Measurements from ENCODE around the gene ANKK1.

Gene ANKK1

GRCh38 chr11:113407163-113407562 lies 19.6 kb downstream of the ANKK1 start:
- no peak for FAIRE-seq
- no peak for DNase-seq (ENCODE audit: insufficient read length, low spot score)

- FAIRE-seq (no peak), DNase-seq (ENCODE audit: insufficient read length, low spot score) (no peak)
Measured at GRCh38 chr11:113408206-113408605, 20.6 kb downstream of the ANKK1 start.

- FAIRE-seq (no peak), DNase-seq (ENCODE audit: insufficient read length, low spot score) (no peak)
Measured at GRCh38 chr11:113408887-113409286, 21.3 kb downstream of the ANKK1 start.

GRCh38 chr11:113409526-113409925 lies 21.9 kb downstream of the ANKK1 start:
- FAIRE-seq, result no peak
- DNase-seq (ENCODE audit: insufficient read length, low spot score), result no peak

GRCh38 chr11:113410414-113411135 lies 23.0 kb downstream of the ANKK1 start:
- DNase-seq (ENCODE audit: insufficient read length, low spot score) (no peak), FAIRE-seq (no peak)

GRCh38 chr11:113411536-113411935 lies 24.0 kb downstream of the ANKK1 start:
- FAIRE-seq, result no peak

GRCh38 chr11:113412675-113413074 lies 25.1 kb downstream of the ANKK1 start:
- FAIRE-seq, result no peak
- DNase-seq (ENCODE audit: insufficient read length, low spot score), result no peak

More at GRCh38 chr11:113411536-113411935, 24.0 kb downstream of the ANKK1 start:
- no peak for DNase-seq (ENCODE audit: insufficient read length, low spot score)

DNA sequence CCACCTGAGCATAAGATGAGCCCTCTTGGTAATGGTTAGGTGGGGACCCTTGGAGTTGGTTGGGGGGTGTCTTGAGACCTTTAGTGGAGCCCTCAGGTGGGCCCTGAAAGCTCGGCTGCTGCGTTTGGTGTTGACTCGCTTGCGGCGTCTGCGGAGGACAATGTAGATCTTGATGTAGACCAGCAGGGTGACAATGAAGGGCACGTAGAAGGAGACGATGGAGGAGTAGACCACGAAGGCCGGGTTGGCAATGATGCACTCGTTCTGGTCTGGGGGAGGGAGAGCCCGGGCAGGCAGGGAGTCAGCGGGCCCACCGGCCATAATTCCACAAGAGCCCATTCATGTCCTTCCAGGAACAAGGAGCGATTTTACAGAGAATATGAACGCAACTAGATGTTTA lies 27.8 kb downstream of the ANKK1 start:
- DNase-seq (ENCODE audit: insufficient read length, low spot score) (no peak), FAIRE-seq (no peak)

- FAIRE-seq, result no peak
- DNase-seq (ENCODE audit: insufficient read length, low spot score), result no peak
Measured at GRCh38 chr11:113417428-113417827, 29.8 kb downstream of the ANKK1 start.

DNA sequence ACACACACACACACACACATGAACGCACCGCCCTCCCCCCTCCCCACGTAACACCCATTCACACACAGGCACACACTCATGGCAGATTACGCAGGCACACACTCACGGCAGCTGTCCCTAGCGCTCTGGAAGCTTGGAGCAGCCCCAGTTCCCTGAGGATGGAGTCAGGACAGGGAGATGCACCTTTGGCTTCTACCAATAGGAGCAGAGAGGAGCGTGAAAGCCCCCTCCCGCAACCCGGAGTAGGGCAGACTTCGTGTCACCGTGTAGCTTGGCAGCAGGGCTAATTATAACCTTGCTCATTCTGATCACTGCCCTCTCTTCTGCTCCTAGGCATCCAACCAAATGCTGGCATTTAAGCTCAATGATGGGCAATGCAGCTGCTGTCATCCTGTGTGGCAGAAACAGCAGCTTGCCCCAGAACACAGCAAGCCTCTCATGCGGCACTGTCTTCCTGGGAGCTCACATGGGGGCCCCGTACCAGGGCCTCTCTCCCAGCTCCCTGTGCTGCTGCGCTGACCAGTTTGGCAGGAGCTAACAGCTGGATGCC lies 31.9 kb downstream of the ANKK1 start:
- FAIRE-seq (no peak), DNase-seq (ENCODE audit: insufficient read length, low spot score) (no peak)

DNA sequence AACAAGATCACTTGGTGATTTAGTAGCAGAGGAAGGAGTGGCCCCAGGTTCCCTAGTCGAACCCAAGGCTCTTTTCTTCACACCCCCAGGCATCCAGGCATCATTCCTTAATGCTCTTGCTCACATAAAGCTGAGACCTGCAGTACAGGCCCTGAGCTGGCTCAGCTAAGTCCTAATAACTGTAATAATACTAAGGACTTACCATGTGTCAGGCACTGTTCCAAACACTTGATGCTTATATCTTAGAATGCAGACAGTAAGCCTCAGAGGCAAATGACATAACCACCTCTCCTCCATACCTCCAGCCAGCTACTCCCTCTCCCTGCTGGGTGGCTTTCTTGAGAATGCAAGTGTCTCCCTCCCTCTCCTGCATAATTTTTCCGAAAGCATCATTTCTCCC lies 33.2 kb downstream of the ANKK1 start:
- no peak for FAIRE-seq
- no peak for DNase-seq (ENCODE audit: insufficient read length, low spot score)

GRCh38 chr11:113426686-113427085 lies 39.1 kb downstream of the ANKK1 start:
- no peak for FAIRE-seq

GRCh38 chr11:113431746-113432145 lies 44.2 kb downstream of the ANKK1 start:
- DNase-seq (ENCODE audit: insufficient read length, low spot score) (no peak), FAIRE-seq (no peak)

More at GRCh38 chr11:113426686-113427085, 39.1 kb downstream of the ANKK1 start:
- no peak for DNase-seq (ENCODE audit: insufficient read length, low spot score)

DNA sequence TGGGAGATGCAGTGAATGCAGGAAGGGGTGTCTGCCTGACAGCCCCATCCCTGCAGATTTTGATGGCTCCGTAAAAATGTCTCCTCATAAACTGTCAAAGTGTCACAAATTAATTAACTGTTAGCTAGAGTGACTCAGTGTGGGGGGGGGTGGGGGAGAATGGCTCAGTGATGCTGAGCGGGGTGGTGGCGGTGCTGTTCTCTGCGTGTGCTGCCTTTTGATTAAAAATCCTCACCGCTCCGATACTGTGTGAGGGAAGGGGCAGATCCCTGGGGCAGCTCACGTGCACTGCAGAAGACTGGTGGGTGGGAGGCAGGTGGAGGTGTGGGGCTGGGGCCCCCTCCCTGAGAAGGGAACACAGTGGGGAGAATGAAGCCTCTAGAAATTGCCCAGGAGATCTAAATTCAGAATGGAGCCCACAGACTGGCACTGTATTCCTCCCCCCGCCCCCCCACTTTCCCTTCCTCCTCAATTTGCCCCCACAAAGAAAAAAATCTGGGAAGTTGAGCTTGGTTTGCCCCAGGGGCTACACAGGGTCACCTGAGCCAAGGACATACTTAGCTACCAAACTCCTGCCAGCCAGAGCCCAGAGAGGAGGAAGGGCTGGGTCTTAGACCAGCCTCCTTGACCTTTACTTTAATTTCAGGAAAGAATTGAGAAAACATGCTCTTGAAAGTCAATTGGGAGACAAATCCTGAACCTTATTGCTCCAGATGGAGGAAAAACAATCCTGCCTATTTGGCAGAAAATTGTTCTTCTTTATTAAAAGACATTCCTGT lies 47.8 kb downstream of the ANKK1 start:
- DNase-seq (ENCODE audit: insufficient read length, low spot score) (no peak), FAIRE-seq (no peak)

DNA sequence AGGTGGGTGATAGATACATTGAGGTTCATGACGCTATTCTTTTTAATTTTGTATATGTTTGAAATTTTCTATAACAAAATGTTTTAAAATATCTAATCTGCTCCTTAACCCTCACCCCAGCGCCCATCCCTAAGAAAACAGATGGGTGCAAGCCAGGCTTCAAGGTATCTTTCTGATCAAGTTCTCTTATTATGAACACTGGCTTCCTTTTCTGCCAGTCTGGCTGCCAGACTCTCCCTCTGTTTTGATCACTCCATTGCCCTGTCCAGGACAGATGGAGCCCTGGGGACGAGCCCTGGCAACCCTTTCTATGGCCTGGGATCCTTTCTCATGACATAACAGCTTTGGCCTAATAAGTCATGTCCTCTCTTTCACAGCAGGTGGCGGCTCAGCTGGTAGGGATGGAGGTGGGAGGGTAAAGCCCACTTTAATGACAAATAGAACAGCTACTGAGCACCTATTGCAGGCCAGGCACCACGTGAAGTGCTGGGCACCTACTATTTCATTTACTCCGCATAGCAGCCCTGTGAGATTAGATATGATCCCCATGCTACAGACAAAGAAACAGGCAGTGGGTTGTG lies 49.2 kb downstream of the ANKK1 start:
- no peak for FAIRE-seq
- DNase-seq (ENCODE audit: insufficient read length, low spot score), result no peak

DNA sequence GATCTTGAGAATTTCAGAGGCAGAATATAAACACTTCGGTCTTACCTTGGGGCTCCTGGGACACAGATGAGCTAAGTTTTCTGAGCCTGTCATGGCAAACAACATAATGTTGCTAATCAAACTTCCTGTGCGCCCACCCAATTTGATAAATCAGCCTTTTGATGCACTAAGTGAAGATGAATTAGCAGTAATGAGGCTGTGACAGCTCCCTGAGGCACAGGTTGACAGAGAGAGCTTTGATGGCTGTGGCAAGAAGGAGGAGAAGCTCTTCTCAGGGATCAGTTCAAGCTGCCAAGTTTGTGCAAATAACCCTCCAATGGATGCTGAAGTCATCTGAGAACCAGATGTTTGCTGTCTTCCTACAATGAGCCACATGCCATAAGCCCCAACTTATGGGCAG lies 53.2 kb downstream of the ANKK1 start:
- no peak for FAIRE-seq
- no peak for DNase-seq (ENCODE audit: insufficient read length, low spot score)

GRCh38 chr11:113444502-113445123 lies 57.0 kb downstream of the ANKK1 start:
- FAIRE-seq, result no peak
- no peak for DNase-seq (ENCODE audit: insufficient read length, low spot score)

DNA sequence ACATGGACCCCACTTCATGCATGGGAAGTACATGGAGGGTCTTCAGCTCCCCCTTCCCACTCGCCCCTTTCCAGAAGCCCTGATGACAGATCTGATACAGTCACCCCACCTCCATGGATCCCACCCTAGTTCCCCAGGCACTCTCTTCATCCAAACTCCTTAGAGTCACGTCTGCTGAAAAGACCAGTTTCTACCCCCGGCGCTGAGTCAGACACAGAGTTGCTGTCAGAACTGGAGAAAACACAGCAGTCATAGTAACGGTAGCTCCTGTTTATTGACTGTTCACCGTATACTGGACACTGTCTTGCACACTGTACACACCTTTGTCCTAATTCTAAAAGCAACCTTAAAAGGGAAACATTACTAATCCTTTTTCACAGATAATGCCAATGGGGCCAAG lies 58.5 kb downstream of the ANKK1 start:
- no peak for FAIRE-seq
- no peak for DNase-seq (ENCODE audit: insufficient read length, low spot score)

- FAIRE-seq (no peak), DNase-seq (ENCODE audit: insufficient read length, low spot score) (no peak)
Measured at GRCh38 chr11:113446938-113447337, 59.4 kb downstream of the ANKK1 start.

DNA sequence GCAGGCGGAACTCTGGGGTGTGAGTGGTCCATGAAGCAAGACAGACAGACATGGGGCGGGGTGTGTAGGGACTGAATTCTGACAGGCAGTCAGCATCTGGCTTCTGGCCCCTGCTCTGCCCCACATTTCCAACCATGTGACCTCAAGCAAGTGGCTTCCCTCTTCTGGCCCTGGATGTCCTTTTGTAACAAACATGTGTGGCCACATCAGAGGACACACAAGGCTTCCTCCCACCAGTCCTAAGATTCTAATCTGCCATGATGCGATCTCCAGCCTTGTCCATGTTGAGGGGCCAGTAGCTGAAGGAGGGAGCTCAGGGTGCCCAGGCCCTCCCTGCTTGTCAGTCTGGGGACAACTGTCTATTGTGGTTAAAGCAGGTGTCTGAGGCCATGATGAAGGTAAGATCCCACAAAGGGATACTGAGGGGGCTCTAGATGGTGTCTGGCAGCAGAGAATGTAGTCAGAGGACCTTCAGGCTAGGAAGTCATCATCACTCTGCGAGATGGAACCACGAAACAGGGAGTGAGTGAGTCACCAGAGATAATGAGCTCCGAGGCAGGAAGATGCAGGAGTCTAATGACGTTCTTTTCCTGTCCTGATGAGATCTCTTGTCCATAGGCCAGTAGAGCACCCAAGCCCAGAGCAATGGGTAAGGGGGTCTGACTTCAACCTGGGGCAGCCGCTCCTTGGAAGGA lies 60.2 kb downstream of the ANKK1 start:
- FAIRE-seq (no peak), DNase-seq (ENCODE audit: insufficient read length, low spot score) (no peak)

DNA sequence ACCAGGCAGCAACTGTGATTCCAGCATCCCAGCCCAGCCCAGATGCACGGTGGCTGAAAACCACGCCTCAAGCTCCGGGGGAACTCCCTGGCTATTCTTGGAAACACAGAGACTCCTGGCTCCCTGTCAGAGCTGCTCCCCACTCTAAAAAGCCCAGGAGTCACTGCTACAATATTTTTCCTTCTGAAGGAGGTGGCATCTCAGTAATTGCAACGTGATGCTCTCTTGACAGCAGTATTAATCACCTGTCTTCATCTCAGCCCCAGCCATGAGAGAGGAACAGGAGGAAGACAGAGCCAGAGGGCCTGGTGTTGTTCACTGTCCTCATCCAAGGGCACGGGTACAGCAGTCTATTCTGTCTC lies 60.7 kb downstream of the ANKK1 start:
- FAIRE-seq (no peak), DNase-seq (ENCODE audit: insufficient read length, low spot score) (no peak)

Data from GM19239 (cell line).